Vagina (tissue), 2 donors: ENCODE results near the gene ZNF629. TPM values are rescaled to one million over a fixed set of nuclear protein-coding genes. Genes with fewer than 3 reads are reported as not detected.

Source experiments
- DNase-seq, 2 donors: peaks; one replicate each; pipeline ENCODE4 v3.0.0-alpha.2; 2017; ENCODE audit errors: extremely low spot score in 2 of 2
- H3K27ac ChIP-seq: fragments of 200-600 bp; sonication (generic); one replicate; pipeline ENCODE4 v1.5.1; 2019
- H3K27me3 ChIP-seq: fragments of 200-600 bp; sonication (generic); one replicate; pipeline ENCODE4 v1.5.1; 2019
- H3K36me3 ChIP-seq, 2 donors: fragments of 200-600 bp; sonication (generic); one replicate each; pipeline ENCODE4 v1.5.1; 2017 to 2019
- H3K4me1 ChIP-seq: fragments of 200-600 bp; sonication (generic); one replicate; pipeline ENCODE4 v1.5.1; 2019
- H3K4me3 ChIP-seq, 2 donors: fragments of 200-600 bp; sonication (generic); 1 replicate in 1 of 2; 2 replicates in 1 of 2; pipeline ENCODE4 v1.5.1; 2016 to 2019
- H3K9me3 ChIP-seq: fragments of 200-600 bp; sonication (generic); one replicate; pipeline ENCODE4 v1.5.1; 2019
- CTCF ChIP-seq, 3 experiments: fragments of 450-650 bp in 2 of 3; fragments of 200-600 bp in 1 of 3; sonication (generic) in 1 of 3; IDR thresholded peaks; one replicate each; pipeline ENCODE4 v1.5.1; 2017 to 2019; ENCODE audit warnings: antibody characterized with exemption in 3 of 3, mild to moderate bottlenecking in 2 of 3, moderate library complexity in 2 of 3
- POLR2A ChIP-seq, 2 donors: fragments of 450-650 bp; IDR thresholded peaks; one replicate each; pipeline ENCODE4 v1.6.1; 2017; ENCODE audit warnings: antibody characterized with exemption in 2 of 2, mild to moderate bottlenecking in 2 of 2, moderate library complexity in 2 of 2
- POLR2AphosphoS5 ChIP-seq, 2 donors: sonication (generic); formaldehyde crosslinking; IDR thresholded peaks; one replicate each; pipeline ENCODE4 v1.9.0; 2017; ENCODE audit warnings: antibody characterized with exemption in 2 of 2, mild to moderate bottlenecking in 2 of 2, low read depth in 1 of 2; ENCODE audit not compliant: insufficient read depth in 1 of 2
- intact Hi-C: fragments of 100-400 bp; cut with DNase I; formaldehyde crosslinking; loops from one replicate; pipeline ENCODE4 v1.15.1; 2023
- total RNA-seq: library from RNA; depleted of rRNA; stranded (reverse); fragments of >200 nt; gene quantifications from one replicate; pipeline ENCODE4 v1.2.3, GENCODE V29; 2016

The ZNF629 gene
- total RNA-seq, 1 donor from 2014 or later, result 11.3 TPM

- DNase-seq, result no peak
- Histone ChIP-seq H3K27me3 (no peaks in the 10 kb centered on the region), H3K9me3 (no peaks in the 10 kb centered on the region), H3K36me3 (peaks cover 0 to 18% of the 10 kb centered on the region in 2 donors), H3K4me1 (peaks cover 19% of the 10 kb centered on the region), H3K4me3 (peak overlapping the region; percentile 92), H3K27ac (peak overlapping the region; percentile 75)
- intact Hi-C loops, result no loop called here
- TF ChIP-seq CTCF (IDR thresholded peaks at IDR 0.05), result no peak
- TF ChIP-seq POLR2A (IDR thresholded peaks at IDR 0.05), result no peak
- no peak for TF ChIP-seq POLR2AphosphoS5 (IDR thresholded peaks at IDR 0.05; ENCODE audit: insufficient read depth in 1 of 2, low read depth in 1 of 2)
These were observed 38.2 kb downstream of the ZNF629 start for GRCh38 chr16:30748634-30749445.

DNA sequence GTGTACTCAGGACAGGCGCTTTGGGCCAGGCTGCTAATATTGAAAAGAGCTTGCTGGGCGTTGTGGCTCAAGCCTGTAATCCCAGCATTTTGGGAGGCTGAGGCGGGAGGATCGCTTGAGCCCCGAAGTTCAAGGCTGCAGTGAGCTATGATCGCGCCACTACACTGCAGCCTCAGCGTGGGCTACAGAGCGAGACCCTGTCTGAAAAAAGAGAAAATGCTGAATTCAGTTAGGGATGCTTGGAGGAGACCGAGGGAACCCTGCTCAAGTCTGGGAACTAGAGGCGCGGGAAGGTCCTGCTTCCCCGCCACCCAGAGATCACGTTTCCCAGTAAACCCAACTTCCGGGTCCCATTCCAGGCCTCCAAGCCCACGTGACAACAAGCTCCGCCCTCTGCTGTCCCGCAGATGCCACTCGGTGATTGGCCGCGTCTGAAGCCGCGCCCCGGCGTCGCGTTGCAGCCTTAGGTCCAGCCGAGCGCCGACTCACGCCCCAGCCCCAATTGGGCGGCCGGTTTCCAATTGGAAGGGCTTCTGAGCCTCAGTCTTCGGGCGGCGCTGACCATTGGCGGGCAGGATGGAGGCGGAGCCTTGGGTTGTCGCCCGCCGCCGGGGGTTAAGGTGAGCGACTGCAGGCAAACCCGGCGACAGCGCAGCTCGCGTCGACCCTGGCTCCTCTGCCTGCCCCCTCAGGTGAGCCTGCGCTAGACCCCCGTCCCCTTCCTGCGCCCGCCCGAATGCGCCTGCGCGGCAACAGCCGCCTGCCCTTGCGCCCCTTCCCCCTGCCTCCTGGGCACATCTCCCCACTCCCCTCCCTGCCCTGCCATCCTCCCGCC lies 39.0 kb downstream of the ZNF629 start, which contains the start of gene PHKG2:
Gene PHKG2, plus strand, starts transcription at position 627 of the 835 bp plus-strand sequence. CDS start 396 bp downstream, outside the sequence.
- Histone ChIP-seq H3K9me3 (no peaks in the 10 kb centered on the region), H3K36me3 (peaks cover 0 to 24% of the 10 kb centered on the region in 2 donors), H3K27me3 (no peaks in the 10 kb centered on the region), H3K4me3 (peak within 1 kb of the TSS; percentile 92), H3K4me1 (peaks cover 19% of the 10 kb centered on the region), H3K27ac (peak within 1 kb of the TSS; percentile 75)
- intact Hi-C loops, result no loop called here
- DNase-seq, result peak; percentile 98 to 99
- TF ChIP-seq POLR2A (IDR thresholded peaks at IDR 0.05) (no peak), POLR2AphosphoS5 (IDR thresholded peaks at IDR 0.05; ENCODE audit: insufficient read depth in 1 of 2, low read depth in 1 of 2) (peak; percentile 82 to 96), CTCF (IDR thresholded peaks at IDR 0.05) (peak in 1 of 3 experiments; percentile 13)

GRCh38 chr16:30747331-30747730 lies 39.7 kb downstream of the ZNF629 start:
- intact Hi-C loops, result no loop called here
- no peaks in the 10 kb centered on the region for H3K27me3 ChIP-seq
- H3K27ac ChIP-seq, result peak overlapping the region; percentile 75
- peak overlapping the region; percentile 56 to 92 for H3K4me3 ChIP-seq
- TF ChIP-seq CTCF (IDR thresholded peaks at IDR 0.05) (no peak), POLR2A (IDR thresholded peaks at IDR 0.05) (no peak), POLR2AphosphoS5 (IDR thresholded peaks at IDR 0.05; ENCODE audit: insufficient read depth in 1 of 2, low read depth in 1 of 2) (no peak)
- H3K36me3 ChIP-seq, result peaks cover 0 to 26% of the 10 kb centered on the region in 2 donors
- peaks cover 19% of the 10 kb centered on the region for H3K4me1 ChIP-seq
- DNase-seq, result no peak
- H3K9me3 ChIP-seq, result no peaks in the 10 kb centered on the region

DNA sequence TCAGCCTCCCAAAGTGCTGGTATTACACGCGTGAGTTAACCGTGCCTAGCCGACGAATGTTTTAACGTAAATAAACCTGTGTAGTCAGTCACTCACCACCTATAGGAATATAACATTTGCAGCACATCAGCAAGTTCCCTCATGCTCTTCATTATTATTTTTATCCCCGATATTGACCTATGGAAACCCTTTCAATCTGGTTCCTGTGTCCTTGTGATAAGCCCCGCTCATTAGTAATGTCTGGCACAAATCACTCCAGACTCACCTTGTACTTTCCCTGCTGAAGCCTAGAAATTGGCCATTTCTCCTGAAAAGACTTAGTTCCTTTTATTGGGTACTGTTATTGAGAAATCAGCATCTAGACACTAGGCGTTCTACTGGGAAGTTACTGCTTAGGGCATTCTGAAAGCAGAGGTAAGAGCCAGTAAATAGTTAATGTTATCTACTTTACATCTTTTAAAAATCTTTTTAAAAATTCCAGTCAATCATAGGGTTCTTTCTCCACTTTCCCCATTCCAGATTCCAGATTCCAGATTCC lies 40.3 kb downstream of the ZNF629 start:
- Histone ChIP-seq H3K36me3 (peaks cover 0 to 26% of the 10 kb centered on the region in 2 donors), H3K9me3 (no peaks in the 10 kb centered on the region), H3K27me3 (no peaks in the 10 kb centered on the region), H3K27ac (no peak overlapping the region), H3K4me1 (peaks cover 19% of the 10 kb centered on the region), H3K4me3 (no peak overlapping the region)
- no peak for DNase-seq
- TF ChIP-seq POLR2A (IDR thresholded peaks at IDR 0.05) (no peak), POLR2AphosphoS5 (IDR thresholded peaks at IDR 0.05; ENCODE audit: insufficient read depth in 1 of 2, low read depth in 1 of 2) (no peak), CTCF (IDR thresholded peaks at IDR 0.05) (no peak)
- intact Hi-C loops, result no loop called here
